H1 (cell line): ENCODE results near the gene LHPP. TPM values are rescaled to one million over a fixed set of nuclear protein-coding genes. Genes with fewer than 3 reads are reported as not detected.

Source experiments
- CTCF ChIA-PET: fragments of 300-600 bp; sonication (Branson Sonifier 250); formaldehyde crosslinking; loops from one replicate; lab custom pipeline; 2021; ENCODE audit not compliant: partially characterized antibody; lab: Charles Lee
- POLR2A ChIA-PET: fragments of 300-600 bp; sonication (Branson Sonifier 250); formaldehyde crosslinking; loops from one replicate; lab custom pipeline; 2021; ENCODE audit warnings: inconsistent platforms; ENCODE audit not compliant: partially characterized antibody; lab: Charles Lee
- DNase-seq, 2 experiments: peaks; one replicate each; pipeline versions ENCODE4 v3.0.0 to v3.0.0-alpha.2; 2010 to 2022; ENCODE audit warnings: low spot score in 2 of 2, low read depth in 1 of 2, mixed read lengths in 1 of 2
- FAIRE-seq: peaks from 2 replicates; lab custom pipeline; 2011; peaks lifted over from hg19 to GRCh38; lab: Jason Lieb, UNC
- H2AFZ ChIP-seq: 2 replicates; pipeline ENCODE4 v1.8.1; 2012; ENCODE audit warnings: low read length, inconsistent platforms
- H2AK5ac ChIP-seq: 2 replicates; pipeline ENCODE4 v1.6.1; 2013; ENCODE audit warnings: low read depth, low read length
- H2BK120ac ChIP-seq: replicated peaks from 2 replicates; pipeline ENCODE3; 2013; ENCODE audit warnings: low read depth, low read length, inconsistent platforms
- H2BK12ac ChIP-seq: 2 replicates; pipeline ENCODE4 v1.6.1; 2013; ENCODE audit warnings: low read depth, low read length
- H2BK15ac ChIP-seq: 2 replicates; pipeline ENCODE4 v1.6.1; 2013; ENCODE audit warnings: low read length
- H2BK20ac ChIP-seq: 2 replicates; pipeline ENCODE4 v1.6.1; 2013; ENCODE audit warnings: low read length
- H2BK5ac ChIP-seq: 2 replicates; pipeline ENCODE4 v1.6.1; 2013; ENCODE audit warnings: low read depth, low read length
- H3K14ac ChIP-seq: 2 replicates; pipeline ENCODE4 v1.6.1; 2013; ENCODE audit warnings: inconsistent platforms; ENCODE audit not compliant: insufficient read length
- H3K18ac ChIP-seq: 2 replicates; pipeline ENCODE4 v1.6.1; 2013; ENCODE audit warnings: low read length; ENCODE audit errors: extremely low read depth
- H3K23ac ChIP-seq: 2 replicates; pipeline ENCODE4 v1.6.1; 2013; ENCODE audit warnings: inconsistent platforms; ENCODE audit not compliant: insufficient read length
- H3K23me2 ChIP-seq: 2 replicates; pipeline ENCODE4 v1.6.1; 2013; ENCODE audit warnings: low read depth, low read length
- H3K27ac ChIP-seq: 2 replicates; pipeline ENCODE4 v1.6.1; 2011; ENCODE audit warnings: low read depth, low read length, inconsistent platforms
- H3K27me3 ChIP-seq, 4 experiments: replicated peaks in 1 of 4; 1 replicate in 1 of 4; 2 replicates in 3 of 4; pipeline versions ENCODE4 v1.6.1 to v1.8.1; 2011 to 2013; ENCODE audit warnings: low read length in 3 of 4, mild to moderate bottlenecking in 3 of 4, inconsistent platforms in 2 of 4, mixed read lengths in 2 of 4, moderate library complexity in 1 of 4; ENCODE audit not compliant: control insufficient read depth in 3 of 4, insufficient read depth in 3 of 4; ENCODE audit errors: extremely low read depth in 1 of 4
- H3K36me3 ChIP-seq, 4 experiments: 2 replicates each; pipeline versions ENCODE4 v1.6.1 to v1.8.1; 2011 to 2013; ENCODE audit warnings: mild to moderate bottlenecking in 4 of 4, low read length in 3 of 4, moderate library complexity in 2 of 4, control low read depth in 1 of 4, inconsistent platforms in 1 of 4; ENCODE audit not compliant: insufficient read depth in 4 of 4, control insufficient read depth in 2 of 4
- H3K4ac ChIP-seq: replicated peaks from 2 replicates; pipeline ENCODE3; 2013; ENCODE audit warnings: low read length, low read depth, mixed read lengths, inconsistent platforms; ENCODE audit not compliant: insufficient read length
- H3K4me1 ChIP-seq, 4 experiments: replicated peaks in 1 of 4; 1 replicate in 1 of 4; 2 replicates in 3 of 4; pipeline versions ENCODE4 v1.6.1 to v1.8.1; 2011 to 2013; ENCODE audit warnings: low read length in 3 of 4, inconsistent platforms in 2 of 4, mixed read lengths in 1 of 4; ENCODE audit not compliant: insufficient read depth in 4 of 4, control insufficient read depth in 3 of 4
- H3K4me2 ChIP-seq, 2 experiments: 2 replicates each; pipeline versions ENCODE4 v1.6.1 to v1.8.1; 2011 to 2013; ENCODE audit warnings: low read depth in 2 of 2, low read length in 2 of 2, control low read depth in 1 of 2, inconsistent platforms in 1 of 2, mild to moderate bottlenecking in 1 of 2; ENCODE audit not compliant: insufficient read depth in 1 of 2
- H3K4me3 ChIP-seq, 4 experiments: fragments of 200-600, 300-600 bp in 1 of 4; sonication (generic), shearing (Covaris generic), sonication (Bioruptor Twin) in 1 of 4; 2 replicates each; pipeline versions ENCODE4 v1.5.1 to v1.8.1; 2011 to 2016; ENCODE audit warnings: low read length in 4 of 4, low read depth in 3 of 4, control low read depth in 2 of 4, inconsistent platforms in 2 of 4, mild to moderate bottlenecking in 2 of 4, mixed read lengths in 1 of 4, moderate library complexity in 1 of 4; ENCODE audit not compliant: insufficient read depth in 2 of 4; ENCODE audit errors: extremely low read depth in 1 of 4
- H3K56ac ChIP-seq: replicated peaks from 2 replicates; pipeline ENCODE3; 2013; ENCODE audit warnings: low read depth, mild to moderate bottlenecking, mixed read lengths, low read length, inconsistent platforms; ENCODE audit not compliant: insufficient read length
- H3K79me1 ChIP-seq: 2 replicates; pipeline ENCODE4 v1.6.1; 2013; ENCODE audit warnings: low read depth, low read length, control low read depth
- H3K79me2 ChIP-seq, 2 experiments: 2 replicates each; pipeline versions ENCODE4 v1.6.1 to v1.8.1; 2012 to 2013; ENCODE audit warnings: low read length in 2 of 2, mild to moderate bottlenecking in 2 of 2, inconsistent platforms in 1 of 2; ENCODE audit not compliant: insufficient read depth in 2 of 2, control insufficient read depth in 1 of 2
- H3K9ac ChIP-seq, 4 experiments: replicated peaks in 1 of 4; 1 replicate in 1 of 4; 2 replicates in 3 of 4; pipeline versions ENCODE4 v1.6.1 to v1.8.1; 2011 to 2013; ENCODE audit warnings: low read depth in 3 of 4, low read length in 3 of 4, control low read depth in 2 of 4, mild to moderate bottlenecking in 2 of 4, moderate library complexity in 2 of 4, inconsistent platforms in 1 of 4; ENCODE audit errors: extremely low read depth in 1 of 4
- H3K9me3 ChIP-seq, 2 experiments: 2 replicates each; pipeline versions ENCODE4 v1.6.1 to v1.8.1; 2012 to 2013; ENCODE audit warnings: mild to moderate bottlenecking in 2 of 2, moderate library complexity in 2 of 2, control low read depth in 1 of 2, inconsistent platforms in 1 of 2, low read depth in 1 of 2, low read length in 1 of 2, mixed read lengths in 1 of 2; ENCODE audit not compliant: insufficient read depth in 2 of 2
- H4K20me1 ChIP-seq, 2 experiments: replicated peaks in 1 of 2; 2 replicates each; pipeline versions ENCODE3 to v1.8.1; 2011 to 2013; ENCODE audit warnings: inconsistent platforms in 2 of 2, low read length in 2 of 2, mild to moderate bottlenecking in 1 of 2; ENCODE audit not compliant: insufficient read depth in 2 of 2, control insufficient read depth in 1 of 2
- H4K5ac ChIP-seq: 2 replicates; pipeline ENCODE4 v1.6.1; 2013; ENCODE audit warnings: low read length, low read depth, mixed read lengths, inconsistent platforms; ENCODE audit not compliant: insufficient read length
- H4K8ac ChIP-seq: 2 replicates; pipeline ENCODE4 v1.8.0; 2013; ENCODE audit warnings: mild to moderate bottlenecking, moderate library complexity, low read length, inconsistent platforms; ENCODE audit not compliant: insufficient read depth; ENCODE audit errors: extremely low read depth
- H4K91ac ChIP-seq: replicated peaks from 2 replicates; pipeline ENCODE3; 2013; ENCODE audit warnings: low read length, mixed read lengths, inconsistent platforms; ENCODE audit not compliant: insufficient read length
- BRCA1 ChIP-seq: IDR thresholded peaks from 2 replicates; pipeline ENCODE4 v1.6.1; 2012; ENCODE audit warnings: low read depth, low read length, improper control_type of control experiment
- MAX ChIP-seq: IDR thresholded peaks from 2 replicates; pipeline ENCODE4 v1.6.1; 2012; ENCODE audit warnings: inconsistent platforms
- NANOG ChIP-seq: IDR thresholded peaks from 2 replicates; pipeline ENCODE4 v1.6.1; 2011; ENCODE audit warnings: low read length, low read depth, mild to moderate bottlenecking, inconsistent platforms; ENCODE audit not compliant: insufficient read depth, poor library complexity, severe bottlenecking
- POLR2A ChIP-seq, 2 experiments: IDR thresholded peaks; 1 replicate in 1 of 2; 2 replicates in 1 of 2; pipeline ENCODE4 v1.6.1; 2011; ENCODE audit warnings: low read depth in 2 of 2, low read length in 2 of 2, mild to moderate bottlenecking in 2 of 2; ENCODE audit errors: control extremely low read depth in 1 of 2
- SIN3A ChIP-seq, 2 experiments: IDR thresholded peaks in 1 of 2; conservative IDR thresholded peaks in 1 of 2; 2 replicates each; pipeline ENCODE4 v1.6.1; 2011 to 2012; ENCODE audit warnings: low read length in 2 of 2, improper control_type of control experiment in 1 of 2, low read depth in 1 of 2, mild to moderate bottlenecking in 1 of 2
- TCF12 ChIP-seq: IDR thresholded peaks from 2 replicates; pipeline ENCODE4 v1.6.1; 2011; ENCODE audit warnings: low read depth, mild to moderate bottlenecking, low read length
- TEAD4 ChIP-seq: IDR thresholded peaks from 2 replicates; pipeline ENCODE4 v1.6.1; 2012; ENCODE audit warnings: low read depth, low read length, inconsistent platforms, mixed read lengths
- WGBS, 2 experiments: shearing (Covaris generic) in 1 of 2; methylation state at CpG; one replicate each; pipeline versions ENCODE4 v1.1.6 to v1.1.7; 2013 to 2015; ENCODE audit warnings: low lambda C conversion rate in 2 of 2, mixed read lengths in 2 of 2, inconsistent platforms in 1 of 2, low coverage in 1 of 2, missing lambda C conversion rate in 1 of 2; ENCODE audit not compliant: insufficient replicate concordance in 2 of 2, insufficient coverage in 1 of 2, insufficient read length in 1 of 2; ENCODE audit errors: extremely low coverage in 1 of 2, missing lambda C conversion rate in 1 of 2; 5-methylcytosine and 5-hydroxymethylcytosine counted together
- polyA plus RNA-seq, 7 experiments: library from polyadenylated mRNA; depleted of rRNA in 3 of 7; stranded (reverse) in 5 of 7; unstranded in 2 of 7; fragments of >200 nt in 5 of 7; fragments of 200-250 nt in 2 of 7; gene quantifications; 1 replicate in 5 of 7; 2 replicates in 1 of 7; 4 replicates in 1 of 7; pipeline versions ENCODE4 v1.2.1 to v1.2.3, GENCODE V29; 2011 to 2013; ENCODE audit warnings: missing spikeins in 2 of 7, mixed read lengths in 2 of 7
- total RNA-seq: library from RNA; stranded (reverse); fragmentation: NEBNext Ultra II Directional; extraction: Animal tissue kit (Norgen Biotek cat#: 25700); gene quantifications from 2 replicates; pipeline ENCODE4 v1.2.1, GENCODE V29; 2021
- TF ChIP-seq, protein P1 (sequence below), 3 experiments: IDR thresholded peaks; 1 replicate in 2 of 3; 2 replicates in 1 of 3; pipeline versions ENCODE4 v1.5.1 to v1.6.1; 2011; ENCODE audit warnings: low read length in 3 of 3, mild to moderate bottlenecking in 3 of 3, inconsistent platforms in 2 of 3, low read depth in 1 of 3, moderate library complexity in 1 of 3; ENCODE audit not compliant: insufficient read depth in 1 of 3; ENCODE audit errors: control extremely low read depth in 1 of 3

LHPP gene
- total and polyA plus RNA-seq, 2 of the 8 experiments (the other 6 are each of a cell fraction or from before 2014, with no cell fraction given), result 26.0 to 45.0 TPM

GRCh38 chr10:124536496-124537050, 75.0 kb downstream of the LHPP start:
- Histone ChIP-seq H3K9ac (no peak overlapping the region), H2AK5ac (no peak overlapping the region; the same call in 1 of the 2 replicates), H4K5ac (no peak overlapping the region), H3K79me1 (no peaks in the 10 kb centered on the region), H4K20me1 (peaks cover 0 to 1% of the 10 kb centered on the region in 2 experiments), H3K4me2 (no peak overlapping the region), H3K27ac (no peak overlapping the region), H3K4me3 (no peak overlapping the region), H3K27me3 (no peaks in the 10 kb centered on the region), H3K23ac (no peak overlapping the region), H2BK120ac (no peak overlapping the region), H3K9me3 (no peaks in the 10 kb centered on the region), H3K4ac (no peak overlapping the region), H4K8ac (peak overlapping the region; percentile 69), H3K56ac (no peak overlapping the region), H3K79me2 (no peaks in the 10 kb centered on the region), H3K4me1 (peaks cover 0 to 19% (median 9%) of the 10 kb centered on the region in 4 experiments; a peak in 5 of 7 replicates), H2BK20ac (no peak overlapping the region), H3K14ac (no peak overlapping the region), H2BK5ac (peak overlapping the region; percentile 40; the same call in 1 of the 2 replicates), H2AFZ (no peak overlapping the region), H2BK15ac (no peak overlapping the region), H3K23me2 (no peaks in the 10 kb centered on the region), H2BK12ac (peak overlapping the region; percentile 60; the same call in 1 of the 2 replicates), H3K18ac (no peak overlapping the region; the same call in 1 of the 2 replicates), H3K36me3 (no peaks in the 10 kb centered on the region), H4K91ac (no peak overlapping the region)
- CTCF ChIA-PET, result interaction anchor here (0.6 to 38.0 kb wide), 9 partner anchors 7 to 540 kb away, joined by 3 to 681 read pairs (median 5); no protein-coding TSS in a partner anchor
- WGBS, 2 experiments, result 81% methylated on average over 5 of the region's 5 CpGs; no CpG with 5 or more reads in 1 of the 2 experiments
- no peak for FAIRE-seq
- no peak for TF ChIP-seq SIN3A (conservative IDR thresholded peaks at IDR 0.05 in 1 of 2, IDR thresholded peaks at IDR 0.05 in 1 of 2; ENCODE audit: low read depth in 1 of 2, low read length in 2 of 2)
- TF ChIP-seq TCF12, result no peak
- TF ChIP-seq, protein P1, sequence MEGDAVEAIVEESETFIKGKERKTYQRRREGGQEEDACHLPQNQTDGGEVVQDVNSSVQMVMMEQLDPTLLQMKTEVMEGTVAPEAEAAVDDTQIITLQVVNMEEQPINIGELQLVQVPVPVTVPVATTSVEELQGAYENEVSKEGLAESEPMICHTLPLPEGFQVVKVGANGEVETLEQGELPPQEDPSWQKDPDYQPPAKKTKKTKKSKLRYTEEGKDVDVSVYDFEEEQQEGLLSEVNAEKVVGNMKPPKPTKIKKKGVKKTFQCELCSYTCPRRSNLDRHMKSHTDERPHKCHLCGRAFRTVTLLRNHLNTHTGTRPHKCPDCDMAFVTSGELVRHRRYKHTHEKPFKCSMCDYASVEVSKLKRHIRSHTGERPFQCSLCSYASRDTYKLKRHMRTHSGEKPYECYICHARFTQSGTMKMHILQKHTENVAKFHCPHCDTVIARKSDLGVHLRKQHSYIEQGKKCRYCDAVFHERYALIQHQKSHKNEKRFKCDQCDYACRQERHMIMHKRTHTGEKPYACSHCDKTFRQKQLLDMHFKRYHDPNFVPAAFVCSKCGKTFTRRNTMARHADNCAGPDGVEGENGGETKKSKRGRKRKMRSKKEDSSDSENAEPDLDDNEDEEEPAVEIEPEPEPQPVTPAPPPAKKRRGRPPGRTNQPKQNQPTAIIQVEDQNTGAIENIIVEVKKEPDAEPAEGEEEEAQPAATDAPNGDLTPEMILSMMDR (IDR thresholded peaks at IDR 0.05; ENCODE audit: control extremely low read depth in 1 of 3, insufficient read depth in 1 of 3, low read depth in 1 of 3, low read length in 3 of 3), result peak in 2 of 3 experiments; percentile 3 to 17; a peak in 1 of 4 replicates
- TF ChIP-seq NANOG, result no peak
- no peak for TF ChIP-seq BRCA1
- TF ChIP-seq MAX, result no peak
- no peak for TF ChIP-seq POLR2A (IDR thresholded peaks at IDR 0.05; ENCODE audit: control extremely low read depth in 1 of 2, low read depth in 2 of 2, low read length in 2 of 2)
- TF ChIP-seq TEAD4, result no peak
- POLR2A ChIA-PET, result interaction anchor here (0.6 to 2.1 kb wide), 3 partner anchors 11 to 117 kb away, joined by 3 to 5 read pairs (median 3); partner anchors contain the start of gene OAT
- DNase-seq, result no peak
